Measurements from ENCODE around the gene IFFO2. TPM values are rescaled to one million over a fixed set of nuclear protein-coding genes. Genes with fewer than 3 reads are reported as not detected.

Gene IFFO2
- total RNA-seq, 1 experiment from 2014 or later = 13.0 TPM

DNA sequence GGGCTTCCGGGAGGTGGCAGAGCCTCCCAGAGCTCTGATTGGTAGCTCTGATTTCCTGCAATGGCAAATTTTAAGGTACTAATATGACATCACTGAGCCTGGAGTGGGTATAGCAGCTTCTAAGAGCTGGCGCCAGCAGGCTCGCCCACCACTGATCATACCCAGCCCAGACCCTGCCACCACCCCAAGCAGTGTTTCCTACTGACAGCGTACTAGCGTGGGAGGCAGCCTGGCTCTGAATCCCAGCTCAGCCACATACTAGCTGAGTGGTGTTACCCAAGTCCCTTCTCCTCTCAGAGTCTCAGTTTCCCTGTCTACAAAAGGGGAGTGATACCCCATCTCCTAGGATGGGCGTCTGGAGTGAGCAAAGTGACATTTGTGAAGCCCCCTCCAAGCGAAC, 41.1 kb downstream of the IFFO2 start:
- intact Hi-C loops (cut with micrococcal nuclease; ENCODE audit: unreplicated experiment) = no loop called here
- no peaks in the 10 kb centered on the region for H3K9me3 Mint-ChIP-seq (ENCODE audit: low read depth, unreplicated experiment)
- H3K27me3 Mint-ChIP-seq (ENCODE audit: unreplicated experiment) = no peaks in the 10 kb centered on the region
- no TSS peak for BruUV-seq (replicated peaks)
- DNase-seq = no peak
- no peak overlapping the region for H3K4me3 Mint-ChIP-seq (ENCODE audit: low read depth, unreplicated experiment)
- peaks cover 15% of the 10 kb centered on the region for H3K36me3 Mint-ChIP-seq (ENCODE audit: insufficient read depth, unreplicated experiment)
- TF ChIP-seq, protein P1, sequence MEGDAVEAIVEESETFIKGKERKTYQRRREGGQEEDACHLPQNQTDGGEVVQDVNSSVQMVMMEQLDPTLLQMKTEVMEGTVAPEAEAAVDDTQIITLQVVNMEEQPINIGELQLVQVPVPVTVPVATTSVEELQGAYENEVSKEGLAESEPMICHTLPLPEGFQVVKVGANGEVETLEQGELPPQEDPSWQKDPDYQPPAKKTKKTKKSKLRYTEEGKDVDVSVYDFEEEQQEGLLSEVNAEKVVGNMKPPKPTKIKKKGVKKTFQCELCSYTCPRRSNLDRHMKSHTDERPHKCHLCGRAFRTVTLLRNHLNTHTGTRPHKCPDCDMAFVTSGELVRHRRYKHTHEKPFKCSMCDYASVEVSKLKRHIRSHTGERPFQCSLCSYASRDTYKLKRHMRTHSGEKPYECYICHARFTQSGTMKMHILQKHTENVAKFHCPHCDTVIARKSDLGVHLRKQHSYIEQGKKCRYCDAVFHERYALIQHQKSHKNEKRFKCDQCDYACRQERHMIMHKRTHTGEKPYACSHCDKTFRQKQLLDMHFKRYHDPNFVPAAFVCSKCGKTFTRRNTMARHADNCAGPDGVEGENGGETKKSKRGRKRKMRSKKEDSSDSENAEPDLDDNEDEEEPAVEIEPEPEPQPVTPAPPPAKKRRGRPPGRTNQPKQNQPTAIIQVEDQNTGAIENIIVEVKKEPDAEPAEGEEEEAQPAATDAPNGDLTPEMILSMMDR (IDR thresholded peaks at IDR 0.05; ENCODE audit: unreplicated experiment) = no peak
- CTCF ChIA-PET = no interaction called here
- no peaks in the 10 kb centered on the region for H3K4me1 Mint-ChIP-seq (ENCODE audit: low read depth, unreplicated experiment)
- H3K27ac Mint-ChIP-seq (ENCODE audit: unreplicated experiment) = no peak overlapping the region

DNA sequence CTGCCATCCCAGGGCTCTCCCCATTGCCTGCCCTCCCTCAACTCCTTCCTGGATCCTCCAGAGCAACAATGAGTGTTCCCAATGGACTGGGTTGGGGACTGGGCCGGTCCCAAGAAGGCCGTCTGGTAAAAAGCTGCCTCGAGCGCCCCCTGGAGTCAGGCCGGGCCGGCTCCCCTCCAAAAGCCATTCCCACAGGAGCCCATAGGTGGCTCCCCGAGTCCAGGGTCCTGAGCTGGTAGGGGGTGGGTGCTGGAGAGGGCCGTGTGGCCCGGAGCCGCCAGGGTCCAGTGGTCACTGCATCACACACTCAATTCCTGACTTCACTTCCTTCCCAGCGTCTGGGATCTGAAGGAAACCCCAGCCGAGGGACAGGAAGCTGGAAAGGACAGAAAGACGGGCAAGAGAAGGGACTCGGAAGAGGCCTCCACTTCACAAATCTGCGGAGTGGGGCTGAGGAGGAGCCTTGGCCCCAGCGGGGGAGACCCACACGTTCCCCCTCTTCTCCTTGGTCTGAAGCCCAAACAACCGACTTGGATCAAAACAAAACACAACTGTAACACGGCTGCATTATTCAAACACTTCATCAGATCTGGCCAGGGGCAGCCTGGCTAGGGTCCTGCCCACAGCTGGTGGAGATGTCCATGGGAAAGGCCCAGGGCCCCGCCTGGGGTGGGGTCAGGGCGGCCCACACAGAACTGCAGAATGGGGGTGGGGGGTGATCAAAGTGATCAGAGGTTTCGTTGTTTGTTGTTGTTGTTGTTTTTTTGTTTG, 43.2 kb downstream of the IFFO2 start:
- no TSS peak for BruUV-seq (replicated peaks)
- peaks cover 16% of the 10 kb centered on the region for H3K36me3 Mint-ChIP-seq (ENCODE audit: insufficient read depth, unreplicated experiment)
- H3K27me3 Mint-ChIP-seq (ENCODE audit: unreplicated experiment) = no peaks in the 10 kb centered on the region
- intact Hi-C loops (cut with micrococcal nuclease; ENCODE audit: unreplicated experiment) = no loop called here
- no peaks in the 10 kb centered on the region for H3K4me1 Mint-ChIP-seq (ENCODE audit: low read depth, unreplicated experiment)
- H3K27ac Mint-ChIP-seq (ENCODE audit: unreplicated experiment) = no peak overlapping the region
- TF ChIP-seq, protein P1 (IDR thresholded peaks at IDR 0.05; ENCODE audit: unreplicated experiment) = peak; percentile 91
- DNase-seq = peak; percentile 82
- H3K9me3 Mint-ChIP-seq (ENCODE audit: low read depth, unreplicated experiment) = no peaks in the 10 kb centered on the region
- no peak overlapping the region for H3K4me3 Mint-ChIP-seq (ENCODE audit: low read depth, unreplicated experiment)
- CTCF ChIA-PET = interaction anchor here (0.6 to 1.9 kb wide), 13 partner anchors 10 to 183 kb away, joined by 3 to 11 read pairs (median 4); partner anchors contain the start of genes ALDH4A1 and IFFO2

DNA sequence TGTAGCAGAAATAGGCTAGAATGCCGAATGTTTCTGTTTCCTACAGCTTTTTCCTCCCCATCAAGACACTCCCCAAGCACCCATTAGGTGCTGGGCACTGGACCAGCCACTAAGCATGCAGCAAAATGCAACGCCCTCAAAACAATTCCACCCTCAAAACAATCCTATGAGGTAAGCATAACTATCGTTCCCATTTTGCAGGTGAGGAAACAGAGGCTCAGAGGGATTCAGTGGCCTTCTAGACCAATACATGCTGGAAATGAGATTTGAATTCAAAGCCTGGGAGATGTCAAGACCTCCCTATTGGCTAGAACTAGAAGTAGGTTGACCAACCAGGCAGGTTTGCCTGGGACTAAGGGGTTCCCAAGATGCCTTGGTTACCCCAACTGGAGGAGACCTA, 43.9 kb downstream of the IFFO2 start:
- H3K27me3 Mint-ChIP-seq (ENCODE audit: unreplicated experiment) = no peaks in the 10 kb centered on the region
- intact Hi-C loops (cut with micrococcal nuclease; ENCODE audit: unreplicated experiment) = no loop called here

DNA sequence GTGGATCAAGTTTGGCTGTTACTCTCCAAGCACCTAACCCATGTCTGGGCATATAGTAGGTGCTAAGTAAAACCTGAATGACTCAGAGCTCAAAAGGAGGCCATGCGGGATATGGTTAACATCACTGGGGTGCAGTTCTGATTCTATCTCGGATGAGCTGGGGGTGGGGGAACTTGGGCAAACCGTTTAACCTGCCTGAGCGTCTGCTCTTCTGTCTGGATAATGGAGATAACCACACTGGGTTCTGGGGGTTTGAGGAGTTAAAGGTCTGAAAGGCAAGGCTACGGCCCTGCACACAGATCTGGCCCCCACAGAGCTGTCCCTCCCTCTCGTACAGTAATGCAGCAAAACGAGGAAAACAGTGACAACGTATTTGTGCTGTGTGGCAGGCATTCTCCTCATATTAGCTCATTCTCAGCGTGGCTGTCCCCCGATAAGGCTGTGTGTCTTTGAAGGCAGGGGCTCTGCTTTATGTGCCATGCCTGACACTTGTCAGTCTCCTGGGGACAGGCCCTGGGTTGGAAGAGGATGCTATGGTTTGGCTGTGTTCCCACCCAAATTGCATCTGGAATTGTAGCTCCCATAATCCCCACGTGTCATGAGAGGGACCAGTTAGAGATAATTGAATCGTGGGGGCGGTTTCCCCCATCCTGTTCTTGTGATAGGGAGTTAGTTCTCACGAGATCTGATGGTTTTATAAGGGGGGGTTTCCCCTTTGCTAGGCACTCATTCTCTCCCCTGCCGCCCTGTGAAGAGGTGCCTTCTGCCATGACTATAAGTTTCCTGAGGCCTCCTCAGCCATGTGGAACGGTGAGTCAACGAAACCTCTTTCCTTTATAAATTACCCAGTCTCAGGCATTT, 47.3 kb downstream of the IFFO2 start:
- peaks cover 17% of the 10 kb centered on the region for H3K36me3 Mint-ChIP-seq (ENCODE audit: insufficient read depth, unreplicated experiment)
- BruUV-seq (replicated peaks) = no TSS peak
- no peak overlapping the region for H3K4me3 Mint-ChIP-seq (ENCODE audit: low read depth, unreplicated experiment)
- intact Hi-C loops (cut with micrococcal nuclease; ENCODE audit: unreplicated experiment) = loop anchor here (5.0 to 10.0 kb wide), 4 partner anchors 46 to 203 kb away; partner anchors contain the start of gene IFFO2
- CTCF ChIA-PET = interaction anchor here (1.1 kb wide), 1 partner anchor 33 kb away, joined by 3 read pairs; no protein-coding TSS in a partner anchor
- TF ChIP-seq, protein P1 (IDR thresholded peaks at IDR 0.05; ENCODE audit: unreplicated experiment) = no peak
- H3K27ac Mint-ChIP-seq (ENCODE audit: unreplicated experiment) = no peak overlapping the region
- DNase-seq = no peak
- no peaks in the 10 kb centered on the region for H3K9me3 Mint-ChIP-seq (ENCODE audit: low read depth, unreplicated experiment)
- H3K27me3 Mint-ChIP-seq (ENCODE audit: unreplicated experiment) = no peaks in the 10 kb centered on the region
- no peaks in the 10 kb centered on the region for H3K4me1 Mint-ChIP-seq (ENCODE audit: low read depth, unreplicated experiment)

More for the DNA sequence above, 43.9 kb downstream of the IFFO2 start:
- H3K4me3 Mint-ChIP-seq (ENCODE audit: low read depth, unreplicated experiment) = no peak overlapping the region
- no peaks in the 10 kb centered on the region for H3K4me1 Mint-ChIP-seq (ENCODE audit: low read depth, unreplicated experiment)
- CTCF ChIA-PET = interaction anchor here (0.7 to 1.9 kb wide), 10 partner anchors 13 to 314 kb away, joined by 3 to 10 read pairs (median 4); partner anchors contain the start of gene IFFO2
- no peaks in the 10 kb centered on the region for H3K9me3 Mint-ChIP-seq (ENCODE audit: low read depth, unreplicated experiment)
- H3K36me3 Mint-ChIP-seq (ENCODE audit: insufficient read depth, unreplicated experiment) = peaks cover 21% of the 10 kb centered on the region
- no peak for DNase-seq
- H3K27ac Mint-ChIP-seq (ENCODE audit: unreplicated experiment) = no peak overlapping the region
- BruUV-seq (replicated peaks) = no TSS peak
- TF ChIP-seq, protein P1 (IDR thresholded peaks at IDR 0.05; ENCODE audit: unreplicated experiment) = no peak

All from Calu3 (cell line).